ENCODE data around the gene NRXN3. TPM values are rescaled to one million over a fixed set of nuclear protein-coding genes. Genes with fewer than 3 reads are reported as not detected.

The NRXN3 gene
- total and polyA plus RNA-seq, 4 donors: 0.07 to 1.2 (median 0.23) TPM

- H3K4me1 ChIP-seq (ENCODE audit: control insufficient read depth in 4 of 4, insufficient read depth in 4 of 4, low read length in 3 of 4): no peaks in the 10 kb centered on the region
- H3K27me3 ChIP-seq (ENCODE audit: control insufficient read depth in 4 of 4, insufficient read depth in 4 of 4, low read length in 3 of 4): peaks cover 0 to 2% (median 0%) of the 10 kb centered on the region in 4 donors
- H3K9me3 ChIP-seq (ENCODE audit: control insufficient read depth in 4 of 4, low read length in 3 of 4): no peaks in the 10 kb centered on the region
- whole genome bisulfite sequencing: 90% methylated on average over 1 of the region's 1 CpG
- H3K9ac ChIP-seq (ENCODE audit: low read depth in 1 of 2, low read length in 2 of 2): no peak overlapping the region
- no peak overlapping the region for H3K27ac ChIP-seq (ENCODE audit: low read depth in 1 of 2, low read length in 2 of 2)
- no peak for DNase-seq (ENCODE audit: low spot score)
- H3K36me3 ChIP-seq (ENCODE audit: control insufficient read depth in 4 of 4, insufficient read depth in 3 of 4, low read depth in 1 of 4, low read length in 3 of 4): no peaks in the 10 kb centered on the region
- TF ChIP-seq MAX (IDR thresholded peaks at IDR 0.05) (no peak), HNF4A (conservative IDR thresholded peaks at IDR 0.05) (no peak), FOXA1 (IDR thresholded peaks at IDR 0.05) (no peak), CTCF (IDR thresholded peaks at IDR 0.05; ENCODE audit: low read depth, low read length, missing input control) (no peak), ATF3 (IDR thresholded peaks at IDR 0.05) (no peak), EGR1 (IDR thresholded peaks at IDR 0.05; ENCODE audit: low read depth in 2 of 2) (no peak), TAF1 (conservative IDR thresholded peaks at IDR 0.05) (no peak), NR2F2 (IDR thresholded peaks at IDR 0.05) (no peak), ZBTB33 (IDR thresholded peaks at IDR 0.05) (no peak), FOXA2 (IDR thresholded peaks at IDR 0.05) (no peak), RAD21 (IDR thresholded peaks at IDR 0.05) (no peak), GABPA (IDR thresholded peaks at IDR 0.05 in 1 of 2, conservative IDR thresholded peaks at IDR 0.05 in 1 of 2) (no peak), HNF4G (IDR thresholded peaks at IDR 0.05) (no peak), SP1 (IDR thresholded peaks at IDR 0.05) (no peak), YY1 (IDR thresholded peaks at IDR 0.05) (no peak), JUND (IDR thresholded peaks at IDR 0.05) (no peak), REST (IDR thresholded peaks at IDR 0.05) (no peak), RXRA (IDR thresholded peaks at IDR 0.05) (no peak)
- no peak overlapping the region for H3K4me3 ChIP-seq (ENCODE audit: low read depth in 1 of 3, low read length in 3 of 3)
Observed at GRCh38 chr14:78763746-78764145, 593.6 kb downstream of the NRXN3 start.
